Measurements from ENCODE around the gene CDK5. TPM values are rescaled to one million over a fixed set of nuclear protein-coding genes. Genes with fewer than 3 reads are reported as not detected.

The CDK5 gene
- total RNA-seq, 1 donor from 2014 or later: 47.9 TPM

GRCh38 chr7:151011097-151011409, 46.6 kb downstream of the CDK5 start:
- Histone ChIP-seq H3K27ac (ENCODE audit: low read depth, low read length) (no peak overlapping the region), H2AFZ (ENCODE audit: low read depth, low read length) (no peak overlapping the region), H3K4me1 (ENCODE audit: insufficient read depth, low read length) (peaks cover 13% of the 10 kb centered on the region), H3K36me3 (ENCODE audit: insufficient read depth, low read length) (no peaks in the 10 kb centered on the region), H3K4me3 (ENCODE audit: insufficient read depth, low read depth, low read length) (no peak overlapping the region), H4K20me1 (ENCODE audit: insufficient read depth, low read length) (no peaks in the 10 kb centered on the region), H3K27me3 (ENCODE audit: insufficient read depth, low read length) (peaks cover 7% of the 10 kb centered on the region), H3K4me2 (ENCODE audit: low read length) (peak overlapping the region; percentile 50), H3K79me2 (ENCODE audit: insufficient read depth, low read length) (no peaks in the 10 kb centered on the region), H3K9ac (ENCODE audit: low read length) (no peak overlapping the region), H3K9me3 (ENCODE audit: insufficient read depth, low read depth, low read length) (no peaks in the 10 kb centered on the region)
- DNase-seq (ENCODE audit: low read depth): no peak
- Mint-ChIP-seq H3K36me3 (ENCODE audit: low read depth, unreplicated experiment) (peaks cover 12% of the 10 kb centered on the region), H3K4me1 (ENCODE audit: low read depth, unreplicated experiment) (peaks cover 15% of the 10 kb centered on the region), H3K4me3 (ENCODE audit: unreplicated experiment) (peak overlapping the region; percentile 71), H3K27ac (ENCODE audit: unreplicated experiment) (no peak overlapping the region), H3K9me3 (ENCODE audit: unreplicated experiment) (peaks cover 2% of the 10 kb centered on the region), H3K27me3 (ENCODE audit: low read depth, unreplicated experiment) (peaks cover 36% of the 10 kb centered on the region)
- no peak for FAIRE-seq
- TF ChIP-seq CTCF (IDR thresholded peaks at IDR 0.05; ENCODE audit: insufficient read depth, low read depth, low read length): no peak

DNA sequence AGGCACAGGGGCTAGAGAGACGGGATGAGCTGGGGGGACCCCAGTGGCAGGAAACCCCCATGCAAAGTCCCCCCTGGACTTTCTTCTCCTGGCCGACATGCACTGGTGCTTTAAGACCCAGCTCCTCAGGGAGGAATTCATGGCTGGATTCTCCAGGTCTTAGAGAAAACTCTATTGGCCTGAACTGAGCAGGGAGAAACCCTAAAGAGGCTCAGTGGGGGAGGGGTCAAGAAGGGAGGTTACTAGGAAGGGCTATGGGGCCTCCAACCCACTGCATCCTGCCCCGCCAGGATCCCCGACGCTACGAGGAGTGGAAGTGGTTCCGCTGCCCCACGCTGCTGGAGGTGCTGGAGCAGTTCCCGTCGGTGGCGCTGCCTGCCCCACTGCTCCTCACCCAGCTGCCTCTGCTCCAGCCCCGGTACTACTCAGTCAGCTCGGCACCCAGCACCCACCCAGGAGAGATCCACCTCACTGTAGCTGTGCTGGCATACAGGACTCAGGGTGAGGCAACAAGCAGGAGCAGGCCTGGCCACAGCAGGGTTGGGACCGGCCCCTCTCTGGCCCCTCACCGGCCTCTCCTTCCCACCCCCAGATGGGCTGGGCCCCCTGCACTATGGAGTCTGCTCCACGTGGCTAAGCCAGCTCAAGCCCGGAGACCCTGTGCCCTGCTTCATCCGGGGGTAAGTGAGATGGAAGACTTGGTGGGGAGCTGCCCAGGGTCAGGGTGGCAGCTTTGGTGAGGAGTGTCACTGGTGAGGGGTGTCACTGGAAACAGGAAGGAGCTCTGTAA, 47.2 kb downstream of the CDK5 start:
- Histone ChIP-seq H3K27me3 (ENCODE audit: insufficient read depth, low read length) (peaks cover 7% of the 10 kb centered on the region), H3K9ac (ENCODE audit: low read length) (no peak overlapping the region), H3K9me3 (ENCODE audit: insufficient read depth, low read depth, low read length) (no peaks in the 10 kb centered on the region), H3K4me3 (ENCODE audit: insufficient read depth, low read depth, low read length) (no peak overlapping the region), H2AFZ (ENCODE audit: low read depth, low read length) (peak overlapping the region; percentile 51), H3K27ac (ENCODE audit: low read depth, low read length) (no peak overlapping the region), H4K20me1 (ENCODE audit: insufficient read depth, low read length) (no peaks in the 10 kb centered on the region), H3K4me2 (ENCODE audit: low read length) (peak overlapping the region; percentile 50), H3K4me1 (ENCODE audit: insufficient read depth, low read length) (peaks cover 13% of the 10 kb centered on the region), H3K79me2 (ENCODE audit: insufficient read depth, low read length) (no peaks in the 10 kb centered on the region), H3K36me3 (ENCODE audit: insufficient read depth, low read length) (no peaks in the 10 kb centered on the region)
- H3K27me3 Mint-ChIP-seq (ENCODE audit: low read depth, unreplicated experiment): peaks cover 38% of the 10 kb centered on the region
- no peak for DNase-seq (ENCODE audit: low read depth)
- FAIRE-seq: no peak
- H3K27ac Mint-ChIP-seq (ENCODE audit: unreplicated experiment): no peak overlapping the region
- H3K4me1 Mint-ChIP-seq (ENCODE audit: low read depth, unreplicated experiment): peaks cover 15% of the 10 kb centered on the region
- H3K36me3 Mint-ChIP-seq (ENCODE audit: low read depth, unreplicated experiment): peaks cover 11% of the 10 kb centered on the region
- peaks cover 2% of the 10 kb centered on the region for H3K9me3 Mint-ChIP-seq (ENCODE audit: unreplicated experiment)
- no peak for TF ChIP-seq EZH2 (IDR thresholded peaks at IDR 0.05; ENCODE audit: insufficient read depth, low read length)
- no peak for TF ChIP-seq CTCF (IDR thresholded peaks at IDR 0.05; ENCODE audit: insufficient read depth, low read depth, low read length)
- peak overlapping the region; percentile 71 for H3K4me3 Mint-ChIP-seq (ENCODE audit: unreplicated experiment)

- H3K27ac ChIP-seq (ENCODE audit: low read depth, low read length): no peak overlapping the region
- no peak for DNase-seq (ENCODE audit: low read depth)
- peaks cover 13% of the 10 kb centered on the region for H3K4me1 ChIP-seq (ENCODE audit: insufficient read depth, low read length)
- H3K27ac Mint-ChIP-seq (ENCODE audit: unreplicated experiment): no peak overlapping the region
- no peak for TF ChIP-seq EZH2 (IDR thresholded peaks at IDR 0.05; ENCODE audit: insufficient read depth, low read length)
- no peak for TF ChIP-seq CTCF (IDR thresholded peaks at IDR 0.05; ENCODE audit: insufficient read depth, low read depth, low read length)
- H3K27me3 Mint-ChIP-seq (ENCODE audit: low read depth, unreplicated experiment): peaks cover 37% of the 10 kb centered on the region
- no peak overlapping the region for H3K4me3 ChIP-seq (ENCODE audit: insufficient read depth, low read depth, low read length)
- FAIRE-seq: no peak
- H3K4me3 Mint-ChIP-seq (ENCODE audit: unreplicated experiment): no peak overlapping the region
- H3K79me2 ChIP-seq (ENCODE audit: insufficient read depth, low read length): no peaks in the 10 kb centered on the region
- H3K4me2 ChIP-seq (ENCODE audit: low read length): peak overlapping the region; percentile 50
- no peak overlapping the region for H2AFZ ChIP-seq (ENCODE audit: low read depth, low read length)
- no peaks in the 10 kb centered on the region for H3K36me3 ChIP-seq (ENCODE audit: insufficient read depth, low read length)
- H4K20me1 ChIP-seq (ENCODE audit: insufficient read depth, low read length): no peaks in the 10 kb centered on the region
- no peaks in the 10 kb centered on the region for H3K9me3 Mint-ChIP-seq (ENCODE audit: unreplicated experiment)
- H3K4me1 Mint-ChIP-seq (ENCODE audit: low read depth, unreplicated experiment): peaks cover 15% of the 10 kb centered on the region
- peaks cover 6% of the 10 kb centered on the region for H3K36me3 Mint-ChIP-seq (ENCODE audit: low read depth, unreplicated experiment)
- H3K9ac ChIP-seq (ENCODE audit: low read length): no peak overlapping the region
- no peaks in the 10 kb centered on the region for H3K9me3 ChIP-seq (ENCODE audit: insufficient read depth, low read depth, low read length)
- peaks cover 7% of the 10 kb centered on the region for H3K27me3 ChIP-seq (ENCODE audit: insufficient read depth, low read length)
Observed at GRCh38 chr7:151010037-151010306, 47.7 kb downstream of the CDK5 start.
